Astrocyte (in vitro differentiated cells and primary cell): ENCODE measurements around the gene ADCY1. TPM values are rescaled to one million over a fixed set of nuclear protein-coding genes. Genes with fewer than 3 reads are reported as not detected.
A peak's percentile ranks its signal among the peaks of the same experiment; 100 is the strongest.

ENCODE experiments used
- DNase-seq: peaks from one replicate; pipeline ENCODE4 v3.0.0-alpha.2; 2010; ENCODE audit warnings: low read depth
- FAIRE-seq: peaks from 2 replicates; lab custom pipeline; 2011; peaks lifted over from hg19 to GRCh38; lab: Jason Lieb, UNC
- H2AFZ ChIP-seq: 2 replicates; pipeline ENCODE4 v1.6.0; 2012; ENCODE audit warnings: low read depth, low read length, inconsistent platforms
- H3K27ac ChIP-seq: 2 replicates; pipeline ENCODE4 v1.5.1; 2011; ENCODE audit warnings: low read depth, low read length, inconsistent platforms
- H3K27me3 ChIP-seq: 2 replicates; pipeline ENCODE4 v1.6.0; 2011; ENCODE audit warnings: low read length, inconsistent platforms; ENCODE audit not compliant: insufficient read depth
- H3K36me3 ChIP-seq: 2 replicates; pipeline ENCODE4 v1.5.1; 2011; ENCODE audit warnings: low read length, inconsistent platforms; ENCODE audit not compliant: insufficient read depth
- H3K4me1 ChIP-seq: 2 replicates; pipeline ENCODE4 v1.5.1; 2011; ENCODE audit warnings: low read length, inconsistent platforms; ENCODE audit not compliant: insufficient read depth
- H3K4me2 ChIP-seq: 2 replicates; pipeline ENCODE4 v1.6.0; 2012; ENCODE audit warnings: low read length, inconsistent platforms
- H3K4me3 ChIP-seq: 2 replicates; pipeline ENCODE4 v1.5.1; 2011; ENCODE audit warnings: low read depth, mild to moderate bottlenecking, low read length, inconsistent platforms; ENCODE audit not compliant: insufficient read depth
- H3K79me2 ChIP-seq: 2 replicates; pipeline ENCODE4 v1.6.0; 2012; ENCODE audit warnings: mild to moderate bottlenecking, low read length, inconsistent platforms; ENCODE audit not compliant: insufficient read depth
- H3K9ac ChIP-seq: 2 replicates; pipeline ENCODE4 v1.6.0; 2012; ENCODE audit warnings: mild to moderate bottlenecking, low read length, inconsistent platforms
- H3K9me3 ChIP-seq: 2 replicates; pipeline ENCODE4 v1.5.1; 2012; ENCODE audit warnings: low read depth, mild to moderate bottlenecking, low read length, inconsistent platforms; ENCODE audit not compliant: insufficient read depth
- H4K20me1 ChIP-seq: 2 replicates; pipeline ENCODE4 v1.6.0; 2012; ENCODE audit warnings: low read length, inconsistent platforms; ENCODE audit not compliant: insufficient read depth
- H3K27ac Mint-ChIP-seq: one replicate; pipeline ENCODE4 v1.8.0; 2021; ENCODE audit warnings: mild to moderate bottlenecking, mixed read lengths; ENCODE audit not compliant: unreplicated experiment
- H3K27me3 Mint-ChIP-seq: one replicate; pipeline ENCODE4 v1.8.0; 2021; ENCODE audit warnings: low read depth, mixed read lengths; ENCODE audit not compliant: unreplicated experiment
- H3K36me3 Mint-ChIP-seq: one replicate; pipeline ENCODE4 v1.8.0; 2021; ENCODE audit warnings: low read depth, mixed read lengths; ENCODE audit not compliant: unreplicated experiment
- H3K4me1 Mint-ChIP-seq: one replicate; pipeline ENCODE4 v1.8.0; 2021; ENCODE audit warnings: low read depth, mixed read lengths; ENCODE audit not compliant: unreplicated experiment
- H3K4me3 Mint-ChIP-seq: one replicate; pipeline ENCODE4 v1.8.0; 2021; ENCODE audit warnings: mild to moderate bottlenecking, moderate library complexity, mixed read lengths; ENCODE audit not compliant: unreplicated experiment
- H3K9me3 Mint-ChIP-seq: one replicate; pipeline ENCODE4 v1.8.0; 2021; ENCODE audit warnings: mild to moderate bottlenecking, mixed read lengths; ENCODE audit not compliant: unreplicated experiment
- CTCF ChIP-seq: IDR thresholded peaks from 2 replicates; pipeline ENCODE4 v1.5.1; 2011; ENCODE audit warnings: low read depth, mild to moderate bottlenecking, inconsistent platforms, low read length, moderate library complexity; ENCODE audit not compliant: insufficient read depth
- EZH2 ChIP-seq: IDR thresholded peaks from 2 replicates; pipeline ENCODE4 v1.6.1; 2012; ENCODE audit warnings: mild to moderate bottlenecking, low read length, inconsistent platforms; ENCODE audit not compliant: insufficient read depth
- total RNA-seq: library from RNA; stranded (reverse); gene quantifications from 2 replicates; pipeline ENCODE4 v1.2.1, GENCODE V29; 2021

The ADCY1 gene
- total RNA-seq, 1 donor from 2014 or later, result 1.6 TPM

GRCh38 chr7:45647967-45648670 lies 74.0 kb downstream of the ADCY1 start:
- H3K4me1 ChIP-seq, result no peaks in the 10 kb centered on the region

DNA sequence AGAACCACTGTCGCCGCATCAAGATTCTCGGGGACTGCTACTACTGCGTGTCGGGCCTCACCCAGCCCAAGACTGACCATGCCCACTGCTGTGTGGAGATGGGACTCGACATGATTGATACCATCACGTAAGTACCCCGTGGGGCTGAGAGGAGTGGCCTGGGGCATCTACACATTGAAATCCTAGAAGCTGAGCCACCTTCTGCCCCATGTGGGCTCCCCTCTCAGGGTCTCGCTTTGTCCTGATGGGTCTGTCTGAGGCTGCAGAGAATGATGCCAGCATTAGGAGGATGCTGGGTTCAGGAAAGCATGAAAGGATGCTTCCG lies 74.5 kb downstream of the ADCY1 start:
- no peaks in the 10 kb centered on the region for H3K36me3 Mint-ChIP-seq
- TF ChIP-seq CTCF (no peak), EZH2 (no peak)
- H3K27ac ChIP-seq, result no peak overlapping the region
- no peak overlapping the region for H3K4me3 Mint-ChIP-seq
- no peaks in the 10 kb centered on the region for H3K36me3 ChIP-seq
- H3K27ac Mint-ChIP-seq, result no peak overlapping the region
- DNase-seq (no peak), FAIRE-seq (no peak)
- H3K9me3 Mint-ChIP-seq, result no peaks in the 10 kb centered on the region
- H3K27me3 Mint-ChIP-seq, result peaks cover 1% of the 10 kb centered on the region
- no peaks in the 10 kb centered on the region for H4K20me1 ChIP-seq
- H3K9me3 ChIP-seq, result no peaks in the 10 kb centered on the region
- no peak overlapping the region for H3K4me3 ChIP-seq
- H3K4me1 Mint-ChIP-seq, result no peaks in the 10 kb centered on the region
- H2AFZ ChIP-seq, result no peak overlapping the region
- H3K4me1 ChIP-seq, result no peaks in the 10 kb centered on the region
- no peak overlapping the region for H3K9ac ChIP-seq
- H3K27me3 ChIP-seq, result no peaks in the 10 kb centered on the region
- no peaks in the 10 kb centered on the region for H3K79me2 ChIP-seq
- H3K4me2 ChIP-seq, result no peak overlapping the region

More at GRCh38 chr7:45647967-45648670, 74.0 kb downstream of the ADCY1 start:
- FAIRE-seq, result no peak
- no peak overlapping the region for H3K9ac ChIP-seq
- H3K36me3 Mint-ChIP-seq, result no peaks in the 10 kb centered on the region
- DNase-seq, result no peak
- no peak overlapping the region for H3K4me2 ChIP-seq
- H3K4me3 ChIP-seq, result no peak overlapping the region
- TF ChIP-seq CTCF (no peak), EZH2 (no peak)
- H3K9me3 Mint-ChIP-seq, result no peaks in the 10 kb centered on the region
- no peak overlapping the region for H2AFZ ChIP-seq
- no peak overlapping the region for H3K27ac ChIP-seq
- no peaks in the 10 kb centered on the region for H3K4me1 Mint-ChIP-seq
- no peaks in the 10 kb centered on the region for H3K9me3 ChIP-seq
- H3K36me3 ChIP-seq, result no peaks in the 10 kb centered on the region
- no peaks in the 10 kb centered on the region for H3K79me2 ChIP-seq
- no peak overlapping the region for H3K4me3 Mint-ChIP-seq
- no peaks in the 10 kb centered on the region for H3K27me3 ChIP-seq
- peak overlapping the region; percentile 41 for H3K27ac Mint-ChIP-seq
- H4K20me1 ChIP-seq, result no peaks in the 10 kb centered on the region
- peaks cover 1% of the 10 kb centered on the region for H3K27me3 Mint-ChIP-seq
